ENCODE data around the gene GNG8.

Gene GNG8

GRCh38 chr19:46635920-46636761 is at the start of gene GNG8:
GNG8 (minus strand) TSS chr19:46636202; CDS start chr19:46634682, 1,520 bp downstream.
- no peak within 1 kb of the TSS for H3K4me3 ChIP-seq (ENCODE audit: low read depth, low read length)
- no peaks in the 10 kb centered on the region for H3K79me2 ChIP-seq (ENCODE audit: control insufficient read depth, insufficient read depth, low read length, unreplicated experiment)
- H3K36me3 ChIP-seq (ENCODE audit: insufficient read depth, low read length), result no peaks in the 10 kb centered on the region
- H3K27ac ChIP-seq (ENCODE audit: low read depth, low read length), result no peak within 1 kb of the TSS
- no peak within 1 kb of the TSS for H2AFZ ChIP-seq (ENCODE audit: low read length, unreplicated experiment)
- H3K4me1 ChIP-seq (ENCODE audit: control insufficient read depth, insufficient read depth, low read length, unreplicated experiment), result peaks cover 7% of the 10 kb centered on the region
- H3K27me3 ChIP-seq (ENCODE audit: insufficient read depth, low read length), result no peaks in the 10 kb centered on the region

GRCh38 chr19:46685189-46685588 is 49.2 kb upstream of the GNG8 start:
- Histone ChIP-seq H3K27ac (ENCODE audit: low read depth, low read length) (no peak overlapping the region), H3K27me3 (ENCODE audit: insufficient read depth, low read length) (no peaks in the 10 kb centered on the region), H2AFZ (ENCODE audit: low read length, unreplicated experiment) (no peak overlapping the region), H3K4me1 (ENCODE audit: control insufficient read depth, insufficient read depth, low read length, unreplicated experiment) (no peaks in the 10 kb centered on the region), H3K4me3 (ENCODE audit: low read depth, low read length) (no peak overlapping the region), H3K36me3 (ENCODE audit: insufficient read depth, low read length) (no peaks in the 10 kb centered on the region), H3K79me2 (ENCODE audit: control insufficient read depth, insufficient read depth, low read length, unreplicated experiment) (no peaks in the 10 kb centered on the region)

GRCh38 chr19:46678110-46678732 is 42.2 kb upstream of the GNG8 start:
- H3K27ac ChIP-seq (ENCODE audit: low read depth, low read length), result no peak overlapping the region
- no peak overlapping the region for H2AFZ ChIP-seq (ENCODE audit: low read length, unreplicated experiment)
- H3K36me3 ChIP-seq (ENCODE audit: insufficient read depth, low read length), result no peaks in the 10 kb centered on the region
- H3K4me3 ChIP-seq (ENCODE audit: low read depth, low read length), result no peak overlapping the region
- H3K79me2 ChIP-seq (ENCODE audit: control insufficient read depth, insufficient read depth, low read length, unreplicated experiment), result no peaks in the 10 kb centered on the region
- H3K27me3 ChIP-seq (ENCODE audit: insufficient read depth, low read length), result no peaks in the 10 kb centered on the region
- H3K4me1 ChIP-seq (ENCODE audit: control insufficient read depth, insufficient read depth, low read length, unreplicated experiment), result no peaks in the 10 kb centered on the region

GRCh38 chr19:46674416-46675178 is 38.6 kb upstream of the GNG8 start:
- no peaks in the 10 kb centered on the region for H3K4me1 ChIP-seq (ENCODE audit: control insufficient read depth, insufficient read depth, low read length, unreplicated experiment)
- no peak overlapping the region for H2AFZ ChIP-seq (ENCODE audit: low read length, unreplicated experiment)
- H3K79me2 ChIP-seq (ENCODE audit: control insufficient read depth, insufficient read depth, low read length, unreplicated experiment), result no peaks in the 10 kb centered on the region
- H3K36me3 ChIP-seq (ENCODE audit: insufficient read depth, low read length), result no peaks in the 10 kb centered on the region
- H3K4me3 ChIP-seq (ENCODE audit: low read depth, low read length), result no peak overlapping the region
- no peaks in the 10 kb centered on the region for H3K27me3 ChIP-seq (ENCODE audit: insufficient read depth, low read length)
- no peak overlapping the region for H3K27ac ChIP-seq (ENCODE audit: low read depth, low read length)

- no peaks in the 10 kb centered on the region for H3K4me1 ChIP-seq (ENCODE audit: control insufficient read depth, insufficient read depth, low read length, unreplicated experiment)
These were observed 34.8 kb upstream of the GNG8 start for GRCh38 chr19:46670813-46671212.

GRCh38 chr19:46668662-46669061 is 32.7 kb upstream of the GNG8 start:
- Histone ChIP-seq H3K27me3 (ENCODE audit: insufficient read depth, low read length) (no peaks in the 10 kb centered on the region), H3K36me3 (ENCODE audit: insufficient read depth, low read length) (no peaks in the 10 kb centered on the region), H3K27ac (ENCODE audit: low read depth, low read length) (no peak overlapping the region), H3K79me2 (ENCODE audit: control insufficient read depth, insufficient read depth, low read length, unreplicated experiment) (no peaks in the 10 kb centered on the region), H3K4me1 (ENCODE audit: control insufficient read depth, insufficient read depth, low read length, unreplicated experiment) (no peaks in the 10 kb centered on the region), H3K4me3 (ENCODE audit: low read depth, low read length) (no peak overlapping the region), H2AFZ (ENCODE audit: low read length, unreplicated experiment) (no peak overlapping the region)

More at GRCh38 chr19:46670813-46671212, 34.8 kb upstream of the GNG8 start:
- Histone ChIP-seq H3K36me3 (ENCODE audit: insufficient read depth, low read length) (no peaks in the 10 kb centered on the region), H3K27me3 (ENCODE audit: insufficient read depth, low read length) (no peaks in the 10 kb centered on the region), H3K79me2 (ENCODE audit: control insufficient read depth, insufficient read depth, low read length, unreplicated experiment) (no peaks in the 10 kb centered on the region), H3K4me3 (ENCODE audit: low read depth, low read length) (no peak overlapping the region), H2AFZ (ENCODE audit: low read length, unreplicated experiment) (no peak overlapping the region), H3K27ac (ENCODE audit: low read depth, low read length) (no peak overlapping the region)

- Histone ChIP-seq H2AFZ (ENCODE audit: low read length, unreplicated experiment) (no peak overlapping the region), H3K79me2 (ENCODE audit: control insufficient read depth, insufficient read depth, low read length, unreplicated experiment) (no peaks in the 10 kb centered on the region), H3K4me1 (ENCODE audit: control insufficient read depth, insufficient read depth, low read length, unreplicated experiment) (peaks cover 1% of the 10 kb centered on the region), H3K27ac (ENCODE audit: low read depth, low read length) (no peak overlapping the region), H3K36me3 (ENCODE audit: insufficient read depth, low read length) (no peaks in the 10 kb centered on the region), H3K27me3 (ENCODE audit: insufficient read depth, low read length) (0 out of 2 replicates have a peak, but pooled peaks cover 6% of the 10 kb centered on the region), H3K4me3 (ENCODE audit: low read depth, low read length) (no peak overlapping the region)
These were observed 29.1 kb upstream of the GNG8 start for GRCh38 chr19:46665072-46665471.

GRCh38 chr19:46661735-46662592 is 26.0 kb upstream of the GNG8 start:
- no peak overlapping the region for H3K27ac ChIP-seq (ENCODE audit: low read depth, low read length)
- H3K79me2 ChIP-seq (ENCODE audit: control insufficient read depth, insufficient read depth, low read length, unreplicated experiment), result no peaks in the 10 kb centered on the region
- peak overlapping the region; percentile 77 for H3K4me3 ChIP-seq (ENCODE audit: low read depth, low read length)
- H3K36me3 ChIP-seq (ENCODE audit: insufficient read depth, low read length), result no peaks in the 10 kb centered on the region
- H3K27me3 ChIP-seq (ENCODE audit: insufficient read depth, low read length), result 0 out of 2 replicates have a peak, but pooled peaks cover 9% of the 10 kb centered on the region
- H2AFZ ChIP-seq (ENCODE audit: low read length, unreplicated experiment), result peak overlapping the region; percentile 71
- peaks cover 4% of the 10 kb centered on the region for H3K4me1 ChIP-seq (ENCODE audit: control insufficient read depth, insufficient read depth, low read length, unreplicated experiment)

GRCh38 chr19:46661020-46661731 is 25.2 kb upstream of the GNG8 start, which contains the start of gene DACT3:
DACT3 (minus strand) TSS chr19:46661182; CDS start chr19:46661064, 118 bp downstream.
- no peaks in the 10 kb centered on the region for H3K79me2 ChIP-seq (ENCODE audit: control insufficient read depth, insufficient read depth, low read length, unreplicated experiment)
- 0 out of 2 replicates have a peak, but pooled peaks cover 9% of the 10 kb centered on the region for H3K27me3 ChIP-seq (ENCODE audit: insufficient read depth, low read length)
- peak within 1 kb of the TSS; percentile 71 for H2AFZ ChIP-seq (ENCODE audit: low read length, unreplicated experiment)
- no peaks in the 10 kb centered on the region for H3K36me3 ChIP-seq (ENCODE audit: insufficient read depth, low read length)
- H3K4me1 ChIP-seq (ENCODE audit: control insufficient read depth, insufficient read depth, low read length, unreplicated experiment), result peaks cover 4% of the 10 kb centered on the region
- no peak within 1 kb of the TSS for H3K27ac ChIP-seq (ENCODE audit: low read depth, low read length)
- peak within 1 kb of the TSS; percentile 77 for H3K4me3 ChIP-seq (ENCODE audit: low read depth, low read length)

Measured in ACC112 (cell line).